Choroid plexus epithelial cell (primary cell): ENCODE measurements around the gene HOXB1.
A peak's percentile ranks its signal among the peaks of the same experiment; 100 is the strongest.

Source experiments
- DNase-seq: peaks from one replicate; pipeline ENCODE4 v3.0.0-alpha.2; 2010; ENCODE audit warnings: low read depth
- H3K4me3 ChIP-seq: 2 replicates; pipeline ENCODE4 v1.5.1; 2011; ENCODE audit warnings: low read depth, mild to moderate bottlenecking, control low read depth, low read length, moderate library complexity
- CTCF ChIP-seq: conservative IDR thresholded peaks from 2 replicates; pipeline ENCODE4 v1.5.1; 2011; ENCODE audit warnings: low read depth, mild to moderate bottlenecking, control low read depth, inconsistent platforms, low read length, moderate library complexity

HOXB1 gene

GRCh38 chr17:48544349-48545021, 13.7 kb upstream of the HOXB1 start:
- no peak for DNase-seq
- TF ChIP-seq CTCF, result no peak
- H3K4me3 ChIP-seq, result no peak overlapping the region

GRCh38 chr17:48543854-48544348, 13.1 kb upstream of the HOXB1 start:
- H3K4me3 ChIP-seq, result no peak overlapping the region
- TF ChIP-seq CTCF, result no peak
- DNase-seq, result no peak

GRCh38 chr17:48543107-48543853, 12.5 kb upstream of the HOXB1 start:
- peak overlapping the region; percentile 22 for H3K4me3 ChIP-seq
- peak; percentile 19 for DNase-seq
- no peak for TF ChIP-seq CTCF

- TF ChIP-seq CTCF, result no peak
- no peak overlapping the region for H3K4me3 ChIP-seq
- no peak for DNase-seq
Measured at GRCh38 chr17:48542698-48543106, 11.9 kb upstream of the HOXB1 start.

- TF ChIP-seq CTCF, result no peak
- no peak overlapping the region for H3K4me3 ChIP-seq
- DNase-seq, result no peak
Measured at GRCh38 chr17:48542114-48542656, 11.4 kb upstream of the HOXB1 start.

GRCh38 chr17:48541577-48542113, 10.8 kb upstream of the HOXB1 start:
- no peak for DNase-seq
- no peak for TF ChIP-seq CTCF
- H3K4me3 ChIP-seq, result peak overlapping the region; percentile 8
